Heart left ventricle (tissue), 13 donors: ENCODE data around the gene TRDMT1.

Source experiments
- CTCF ChIP-seq, 12 donors: fragments of 200-600 bp; sonication (generic) in 4 of 12; IDR thresholded peaks; one replicate each; pipeline versions ENCODE4 v1.5.0 to v1.8.0; 2018 to 2022; ENCODE audit warnings: antibody characterized with exemption in 12 of 12, mild to moderate bottlenecking in 5 of 12
- POLR2A ChIP-seq, 2 donors: fragments of 450-650 bp; IDR thresholded peaks; one replicate each; pipeline ENCODE4 v1.6.1; 2017; ENCODE audit warnings: antibody characterized with exemption in 2 of 2, mild to moderate bottlenecking in 2 of 2, moderate library complexity in 2 of 2
- donor health status: ischemic (EF 13 %, LVEDD 7.1; RV severe dilation, severe dysfunction).
- donor health status: DM: no; HTN: yes; CAD: no.
- donor health status: DM: no; HTN: no; CAD: no.
- donor health status: ischemic (EF 25% LVEDD 6.9; RV normal size, moderate dysfunction).
- donor health status: ischemic (EF 25% LVEDD 5.7; RV mildly dilated, moderate dysfunction).
- donor health status: ischemic (EF 35%, LVEDD 5.7; RV mildly dilated, moderate dysfunction).
- donor health status: nonischemic (EF 11% LVEDD 7.7; RV severe dilation, severe dysfunction).
- donor health status: DM: yes; HTN: yes; CAD: no.
- donor health status: PGD.
- donor health status: ischemic (EF 29% LVEDD 5.4; RV normal size, mild dysfunction).
- donor health status: nonischemic (EF 23%, LVEDD 6.1; RV moderate dilation, normal function).

GRCh38 chr10:17120694-17121093 lies 80.8 kb downstream of the TRDMT1 start:
- no peak for TF ChIP-seq POLR2A (IDR thresholded peaks at IDR 0.05)
- no peak for TF ChIP-seq CTCF (IDR thresholded peaks at IDR 0.05)
